Measurements from ENCODE around the gene PIGS.

GRCh38 chr17:28579526-28579925 lies 8.2 kb upstream of the PIGS start:
- TF ChIP-seq POLR2A (IDR thresholded peaks at IDR 0.05): no peak
- TF ChIP-seq, protein P1, sequence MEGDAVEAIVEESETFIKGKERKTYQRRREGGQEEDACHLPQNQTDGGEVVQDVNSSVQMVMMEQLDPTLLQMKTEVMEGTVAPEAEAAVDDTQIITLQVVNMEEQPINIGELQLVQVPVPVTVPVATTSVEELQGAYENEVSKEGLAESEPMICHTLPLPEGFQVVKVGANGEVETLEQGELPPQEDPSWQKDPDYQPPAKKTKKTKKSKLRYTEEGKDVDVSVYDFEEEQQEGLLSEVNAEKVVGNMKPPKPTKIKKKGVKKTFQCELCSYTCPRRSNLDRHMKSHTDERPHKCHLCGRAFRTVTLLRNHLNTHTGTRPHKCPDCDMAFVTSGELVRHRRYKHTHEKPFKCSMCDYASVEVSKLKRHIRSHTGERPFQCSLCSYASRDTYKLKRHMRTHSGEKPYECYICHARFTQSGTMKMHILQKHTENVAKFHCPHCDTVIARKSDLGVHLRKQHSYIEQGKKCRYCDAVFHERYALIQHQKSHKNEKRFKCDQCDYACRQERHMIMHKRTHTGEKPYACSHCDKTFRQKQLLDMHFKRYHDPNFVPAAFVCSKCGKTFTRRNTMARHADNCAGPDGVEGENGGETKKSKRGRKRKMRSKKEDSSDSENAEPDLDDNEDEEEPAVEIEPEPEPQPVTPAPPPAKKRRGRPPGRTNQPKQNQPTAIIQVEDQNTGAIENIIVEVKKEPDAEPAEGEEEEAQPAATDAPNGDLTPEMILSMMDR (IDR thresholded peaks at IDR 0.05): no peak
